ENCODE data around the gene MSH2.
A peak's percentile ranks its signal among the peaks of the same experiment; 100 is the strongest.

The MSH2 gene

DNA sequence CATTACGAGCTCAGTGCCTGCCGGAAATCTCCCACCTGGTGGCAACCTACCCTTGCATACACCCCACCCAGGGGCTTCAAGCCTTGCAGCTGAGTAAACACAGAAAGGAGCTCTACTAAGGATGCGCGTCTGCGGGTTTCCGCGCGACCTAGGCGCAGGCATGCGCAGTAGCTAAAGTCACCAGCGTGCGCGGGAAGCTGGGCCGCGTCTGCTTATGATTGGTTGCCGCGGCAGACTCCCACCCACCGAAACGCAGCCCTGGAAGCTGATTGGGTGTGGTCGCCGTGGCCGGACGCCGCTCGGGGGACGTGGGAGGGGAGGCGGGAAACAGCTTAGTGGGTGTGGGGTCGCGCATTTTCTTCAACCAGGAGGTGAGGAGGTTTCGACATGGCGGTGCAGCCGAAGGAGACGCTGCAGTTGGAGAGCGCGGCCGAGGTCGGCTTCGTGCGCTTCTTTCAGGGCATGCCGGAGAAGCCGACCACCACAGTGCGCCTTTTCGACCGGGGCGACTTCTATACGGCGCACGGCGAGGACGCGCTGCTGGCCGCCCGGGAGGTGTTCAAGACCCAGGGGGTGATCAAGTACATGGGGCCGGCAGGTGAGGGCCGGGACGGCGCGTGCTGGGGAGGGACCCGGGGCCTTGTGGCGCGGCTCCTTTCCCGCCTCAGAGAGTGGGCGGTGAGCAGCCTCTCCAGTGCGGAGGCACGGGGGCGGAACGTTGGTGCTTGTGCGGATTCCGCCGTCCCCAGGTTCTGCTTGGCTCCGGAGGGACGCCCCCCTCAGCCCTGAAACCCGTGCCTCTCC is at the start of gene MSH2:
Gene MSH2, plus strand, starts transcription at position 352 of the 804 bp plus-strand sequence. Its CDS starts 36 bp downstream, at position 388.
- TF ChIP-seq, protein P1, sequence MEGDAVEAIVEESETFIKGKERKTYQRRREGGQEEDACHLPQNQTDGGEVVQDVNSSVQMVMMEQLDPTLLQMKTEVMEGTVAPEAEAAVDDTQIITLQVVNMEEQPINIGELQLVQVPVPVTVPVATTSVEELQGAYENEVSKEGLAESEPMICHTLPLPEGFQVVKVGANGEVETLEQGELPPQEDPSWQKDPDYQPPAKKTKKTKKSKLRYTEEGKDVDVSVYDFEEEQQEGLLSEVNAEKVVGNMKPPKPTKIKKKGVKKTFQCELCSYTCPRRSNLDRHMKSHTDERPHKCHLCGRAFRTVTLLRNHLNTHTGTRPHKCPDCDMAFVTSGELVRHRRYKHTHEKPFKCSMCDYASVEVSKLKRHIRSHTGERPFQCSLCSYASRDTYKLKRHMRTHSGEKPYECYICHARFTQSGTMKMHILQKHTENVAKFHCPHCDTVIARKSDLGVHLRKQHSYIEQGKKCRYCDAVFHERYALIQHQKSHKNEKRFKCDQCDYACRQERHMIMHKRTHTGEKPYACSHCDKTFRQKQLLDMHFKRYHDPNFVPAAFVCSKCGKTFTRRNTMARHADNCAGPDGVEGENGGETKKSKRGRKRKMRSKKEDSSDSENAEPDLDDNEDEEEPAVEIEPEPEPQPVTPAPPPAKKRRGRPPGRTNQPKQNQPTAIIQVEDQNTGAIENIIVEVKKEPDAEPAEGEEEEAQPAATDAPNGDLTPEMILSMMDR (IDR thresholded peaks at IDR 0.05; ENCODE audit: low read depth, low read length, missing control alignments): no peak
- peak within 1 kb of the TSS; percentile 99 for H3K4me3 ChIP-seq (ENCODE audit: low read depth, low read length)
- peak; percentile 88 for DNase-seq (ENCODE audit: low read depth)

DNA sequence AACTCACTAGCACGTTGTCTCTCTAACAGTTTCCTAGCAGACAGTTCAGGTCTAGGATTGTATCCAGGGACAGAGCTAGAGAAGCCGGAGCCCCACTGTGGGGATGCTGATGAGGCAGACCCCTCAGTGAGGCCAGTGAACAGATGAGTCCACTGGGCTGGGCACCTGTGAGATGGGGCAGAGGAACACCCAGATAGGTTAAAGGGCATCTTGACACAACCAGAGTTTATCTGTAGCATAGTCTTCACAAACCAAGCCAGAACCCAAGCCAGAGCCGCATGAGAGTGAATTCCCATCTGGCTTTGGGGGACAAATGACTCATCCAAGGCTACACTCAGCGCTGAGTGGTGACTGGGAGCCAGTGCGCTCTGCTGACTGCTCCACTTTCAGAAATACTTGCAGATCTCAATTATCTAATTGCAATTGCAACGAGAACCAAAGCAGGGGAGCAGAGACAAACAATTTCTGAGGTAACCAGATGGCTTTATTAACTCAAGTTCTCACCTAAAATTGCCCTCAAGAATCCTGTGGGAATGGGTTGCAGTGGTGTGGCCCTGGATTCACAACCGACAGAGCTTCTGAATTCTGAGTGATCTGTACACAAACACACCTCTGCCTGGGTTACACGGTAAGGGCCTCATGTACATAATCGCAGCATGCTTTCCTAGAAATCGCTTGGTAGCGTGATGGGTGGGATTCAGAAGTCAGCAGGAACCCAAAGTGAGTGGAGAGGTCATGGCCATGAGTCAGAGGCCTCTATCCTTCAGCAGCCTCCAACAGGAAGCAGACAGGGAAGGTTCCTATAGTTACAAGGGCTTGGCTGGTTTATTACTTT is 48.7 kb upstream of the MSH2 start:
- TF ChIP-seq, protein P1 (IDR thresholded peaks at IDR 0.05; ENCODE audit: low read depth, low read length, missing control alignments): no peak
- DNase-seq (ENCODE audit: low read depth): no peak
- H3K4me3 ChIP-seq (ENCODE audit: low read depth, low read length): no peak overlapping the region

DNA sequence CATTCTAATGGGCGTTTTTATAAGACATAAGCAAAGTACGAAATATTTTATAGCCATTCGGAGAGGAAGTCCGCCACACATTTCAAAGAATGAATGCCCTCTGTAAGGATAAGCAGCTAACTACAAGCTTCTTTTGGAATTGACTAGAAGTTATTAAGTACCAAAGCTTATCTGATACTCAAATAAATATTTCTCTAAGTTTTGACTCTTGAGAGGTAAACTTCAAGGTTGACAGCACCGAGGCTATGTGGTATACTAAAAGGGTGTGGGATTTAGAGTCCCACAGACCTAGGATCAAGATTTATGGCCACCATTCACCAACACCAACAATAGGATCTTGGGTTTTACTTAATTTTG is 48.1 kb upstream of the MSH2 start:
- TF ChIP-seq, protein P1 (IDR thresholded peaks at IDR 0.05; ENCODE audit: low read depth, low read length, missing control alignments): no peak
- H3K4me3 ChIP-seq (ENCODE audit: low read depth, low read length): no peak overlapping the region
- no peak for DNase-seq (ENCODE audit: low read depth)

GRCh38 chr2:47357483-47357882 is 45.5 kb upstream of the MSH2 start:
- TF ChIP-seq, protein P1 (IDR thresholded peaks at IDR 0.05; ENCODE audit: low read depth, low read length, missing control alignments): no peak
- DNase-seq (ENCODE audit: low read depth): no peak
- H3K4me3 ChIP-seq (ENCODE audit: low read depth, low read length): no peak overlapping the region

GRCh38 chr2:47359375-47359868 is 43.5 kb upstream of the MSH2 start:
- H3K4me3 ChIP-seq (ENCODE audit: low read depth, low read length): no peak overlapping the region
- no peak for DNase-seq (ENCODE audit: low read depth)
- TF ChIP-seq, protein P1 (IDR thresholded peaks at IDR 0.05; ENCODE audit: low read depth, low read length, missing control alignments): no peak

DNA sequence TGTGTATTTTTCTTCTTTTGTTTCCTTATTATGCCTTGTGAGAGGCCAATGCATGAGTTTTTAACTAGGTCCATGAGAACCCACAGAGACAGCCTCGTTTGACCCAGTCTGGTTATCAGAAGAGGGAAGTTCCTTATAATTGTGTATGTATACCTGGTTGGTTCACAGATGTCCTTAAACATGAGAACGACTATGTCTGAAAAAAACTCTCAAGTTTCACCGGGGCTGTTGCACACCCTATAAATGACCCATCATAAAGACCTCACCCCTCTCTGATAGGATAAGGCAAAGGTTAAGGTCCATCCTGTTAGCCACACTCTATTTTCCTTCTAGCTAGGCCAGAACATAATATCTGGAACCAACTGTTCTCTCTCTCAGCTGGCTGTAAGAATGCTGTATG is 42.7 kb upstream of the MSH2 start:
- TF ChIP-seq, protein P1 (IDR thresholded peaks at IDR 0.05; ENCODE audit: low read depth, low read length, missing control alignments): no peak
- no peak for DNase-seq (ENCODE audit: low read depth)
- H3K4me3 ChIP-seq (ENCODE audit: low read depth, low read length): no peak overlapping the region

Data from GM12864 (cell line).